GM10266 (cell line): ENCODE data around the gene MTCL1.

Experiments used
- DNase-seq: peaks from one replicate; pipeline ENCODE4 v3.0.0; 2012; ENCODE audit errors: extremely low spot score
- CTCF ChIP-seq: IDR thresholded peaks from 2 replicates; pipeline ENCODE4 v1.5.1; 2012; ENCODE audit warnings: mild to moderate bottlenecking, low read depth; ENCODE audit not compliant: control insufficient read depth, insufficient read depth; ENCODE audit errors: missing control alignments

The MTCL1 gene

GRCh38 chr18:8806100-8806797 lies 100.9 kb downstream of the MTCL1 start:
- TF ChIP-seq CTCF = no peak
- DNase-seq = no peak

GRCh38 chr18:8806798-8807487 lies 101.6 kb downstream of the MTCL1 start:
- no peak for DNase-seq
- TF ChIP-seq CTCF = no peak

- TF ChIP-seq CTCF = no peak
- no peak for DNase-seq
These were observed 102.1 kb downstream of the MTCL1 start for GRCh38 chr18:8807488-8807805.

- no peak for DNase-seq
- TF ChIP-seq CTCF = no peak
These were observed 102.6 kb downstream of the MTCL1 start for GRCh38 chr18:8808001-8808400.

GRCh38 chr18:8809514-8809913 lies 104.2 kb downstream of the MTCL1 start:
- DNase-seq = no peak
- no peak for TF ChIP-seq CTCF

- no peak for TF ChIP-seq CTCF
- no peak for DNase-seq
These were observed 104.8 kb downstream of the MTCL1 start for GRCh38 chr18:8810157-8810556.

- TF ChIP-seq CTCF = no peak
- no peak for DNase-seq
These were observed 105.8 kb downstream of the MTCL1 start for GRCh38 chr18:8811115-8811514.
